HepG2 (cell line): Measurements from ENCODE around the gene TNXB.
"Not testable (repeated sequence)": the region's sequence is repeated elsewhere in the genome, so short reads cannot be mapped to it uniquely, and the experiment has no call there.

ENCODE experiments used
- ARNT2 ChIP-seq: sonication (generic); formaldehyde crosslinking; IDR thresholded peaks from 2 replicates; pipeline ENCODE4 v1.8.0; 2022; ENCODE audit warnings: mild to moderate bottlenecking, low read depth, missing genetic modification reagents, moderate library complexity
- ZBTB3 ChIP-seq: sonication (generic); formaldehyde crosslinking; IDR thresholded peaks from 2 replicates; pipeline ENCODE4 v1.4.0; 2020; ENCODE audit warnings: low read depth, mild to moderate bottlenecking, moderate library complexity, missing genetic modification reagents, borderline replicate concordance

- TF ChIP-seq ZBTB3; ARNT2 (CRISPR knock-in tag): not testable (repeated sequence)
Observed at GRCh38 chr6:32004864-32005537, 104.1 kb downstream of the TNXB start.
